Stimulated activated memory B cell treated with anti-CD40 and anti-IgM and Interleukin-4, amounts not matched to agents 10 μg/mL and 1 μg/mL and 100 μg/mL, for 72 hours (primary cell): Measurements from ENCODE around the gene TAL2.
A peak's percentile ranks its signal among the peaks of the same experiment; 100 is the strongest.
"Not testable (repeated sequence)": the region's sequence is repeated elsewhere in the genome, so short reads cannot be mapped to it uniquely, and the experiment has no call there.

Experiments
- ATAC-seq: fragments of 150-1000 bp; cut with Tn5 transposase; 2 replicates; pipeline ENCODE4 v1.10.0; 2021
- H3K27ac Mint-ChIP-seq: one replicate; pipeline ENCODE4 v1.8.0; 2022; ENCODE audit warnings: mild to moderate bottlenecking, mixed read lengths
- H3K27me3 Mint-ChIP-seq: one replicate; pipeline ENCODE4 v1.8.0; 2022; ENCODE audit warnings: mixed read lengths
- H3K36me3 Mint-ChIP-seq: one replicate; pipeline ENCODE4 v1.8.0; 2022; ENCODE audit warnings: mixed read lengths
- H3K4me1 Mint-ChIP-seq: one replicate; pipeline ENCODE4 v1.8.0; 2022; ENCODE audit warnings: mixed read lengths
- H3K4me3 Mint-ChIP-seq: one replicate; pipeline ENCODE4 v1.8.0; 2022; ENCODE audit warnings: mild to moderate bottlenecking, moderate library complexity, mixed read lengths
- H3K9me3 Mint-ChIP-seq: one replicate; pipeline ENCODE4 v1.8.0; 2022; ENCODE audit warnings: mixed read lengths

TAL2 gene

GRCh38 chr9:105693435-105694189, 31.4 kb downstream of the TAL2 start:
- H3K27ac Mint-ChIP-seq, result peak overlapping the region; percentile 65
- peak; percentile 70 for ATAC-seq
- H3K4me1 Mint-ChIP-seq, result peaks cover 42% of the 10 kb centered on the region
- H3K9me3 Mint-ChIP-seq, result no peaks in the 10 kb centered on the region
- H3K36me3 Mint-ChIP-seq, result no peaks in the 10 kb centered on the region
- peak overlapping the region; percentile 83 for H3K4me3 Mint-ChIP-seq
- peaks cover 10% of the 10 kb centered on the region for H3K27me3 Mint-ChIP-seq

GRCh38 chr9:105694190-105694847, 32.1 kb downstream of the TAL2 start, which contains the start of gene TMEM38B:
Gene TMEM38B, plus strand, starts transcription at chr9:105694541. Its CDS starts 120 bp downstream, at chr9:105694661.
- Mint-ChIP-seq H3K4me1 (peaks cover 49% of the 10 kb centered on the region), H3K4me3 (peak within 1 kb of the TSS; percentile 83), H3K27me3 (peaks cover 10% of the 10 kb centered on the region), H3K27ac (peak within 1 kb of the TSS; percentile 65), H3K36me3 (no peaks in the 10 kb centered on the region), H3K9me3 (no peaks in the 10 kb centered on the region)
- ATAC-seq, result peak; percentile 93

GRCh38 chr9:105694848-105695581, 32.8 kb downstream of the TAL2 start:
- H3K4me3 Mint-ChIP-seq, result peak overlapping the region; percentile 83
- H3K4me1 Mint-ChIP-seq, result peaks cover 55% of the 10 kb centered on the region
- peak overlapping the region; percentile 65 for H3K27ac Mint-ChIP-seq

DNA sequence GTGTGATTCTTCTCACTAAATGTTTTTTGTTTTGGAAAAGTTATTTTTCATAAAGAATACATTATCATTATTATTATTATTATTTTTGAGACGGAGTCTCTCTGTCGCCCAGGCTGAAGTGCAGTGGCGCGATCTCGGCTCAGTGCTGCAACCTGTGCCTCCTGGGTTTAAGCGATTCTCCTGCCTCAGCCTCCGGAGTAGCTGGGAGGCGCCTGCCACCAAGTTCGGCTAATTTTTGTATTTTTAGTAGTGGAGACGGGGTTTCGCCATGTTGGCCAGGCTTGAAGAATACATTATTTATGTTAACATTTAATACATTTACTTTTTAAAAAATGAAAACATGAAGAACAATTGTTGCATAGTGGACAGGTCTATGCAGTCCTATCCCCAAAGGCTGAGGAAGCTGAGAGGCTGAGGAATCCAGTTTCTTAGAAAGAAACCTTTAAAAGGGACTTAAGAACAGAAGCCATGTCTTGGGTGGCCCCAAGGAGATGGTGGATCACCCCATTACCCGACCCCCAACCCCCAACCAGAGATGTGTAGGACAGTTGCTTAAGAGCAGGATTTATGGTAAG, 34.0 kb downstream of the TAL2 start:
- Mint-ChIP-seq H3K4me3 (no peak overlapping the region), H3K4me1 (peaks cover 62% of the 10 kb centered on the region), H3K9me3 (no peaks in the 10 kb centered on the region), H3K27me3 (no peaks in the 10 kb centered on the region), H3K36me3 (no peaks in the 10 kb centered on the region), H3K27ac (no peak overlapping the region)
- no peak for ATAC-seq

More at GRCh38 chr9:105694848-105695581, 32.8 kb downstream of the TAL2 start:
- Mint-ChIP-seq H3K27me3 (peaks cover 10% of the 10 kb centered on the region), H3K36me3 (no peaks in the 10 kb centered on the region), H3K9me3 (no peaks in the 10 kb centered on the region)
- peak; percentile 85 for ATAC-seq

GRCh38 chr9:105697871-105698270, 35.6 kb downstream of the TAL2 start:
- H3K4me1 Mint-ChIP-seq, result peaks cover 67% of the 10 kb centered on the region

GRCh38 chr9:105698348-105698870, 36.2 kb downstream of the TAL2 start:
- Mint-ChIP-seq H3K9me3 (no peaks in the 10 kb centered on the region), H3K27ac (no peak overlapping the region), H3K4me3 (no peak overlapping the region), H3K4me1 (peaks cover 64% of the 10 kb centered on the region), H3K36me3 (no peaks in the 10 kb centered on the region), H3K27me3 (no peaks in the 10 kb centered on the region)
- ATAC-seq, result no peak

More at GRCh38 chr9:105697871-105698270, 35.6 kb downstream of the TAL2 start:
- H3K27ac Mint-ChIP-seq, result no peak overlapping the region
- no peaks in the 10 kb centered on the region for H3K36me3 Mint-ChIP-seq
- no peak for ATAC-seq
- H3K9me3 Mint-ChIP-seq, result no peaks in the 10 kb centered on the region
- H3K4me3 Mint-ChIP-seq, result no peak overlapping the region
- no peaks in the 10 kb centered on the region for H3K27me3 Mint-ChIP-seq

GRCh38 chr9:105700668-105701067, 38.4 kb downstream of the TAL2 start:
- no peaks in the 10 kb centered on the region for H3K27me3 Mint-ChIP-seq
- no peaks in the 10 kb centered on the region for H3K36me3 Mint-ChIP-seq
- H3K4me1 Mint-ChIP-seq, result peaks cover 51% of the 10 kb centered on the region
- no peak overlapping the region for H3K4me3 Mint-ChIP-seq
- H3K9me3 Mint-ChIP-seq, result no peaks in the 10 kb centered on the region
- no peak for ATAC-seq
- no peak overlapping the region for H3K27ac Mint-ChIP-seq

GRCh38 chr9:105701145-105701544, 38.9 kb downstream of the TAL2 start:
- no peaks in the 10 kb centered on the region for H3K27me3 Mint-ChIP-seq
- H3K4me1 Mint-ChIP-seq, result peaks cover 49% of the 10 kb centered on the region
- H3K27ac Mint-ChIP-seq, result no peak overlapping the region
- no peak for ATAC-seq
- H3K36me3 Mint-ChIP-seq, result peaks cover 3% of the 10 kb centered on the region
- no peaks in the 10 kb centered on the region for H3K9me3 Mint-ChIP-seq
- H3K4me3 Mint-ChIP-seq, result no peak overlapping the region

GRCh38 chr9:105702207-105702606, 40.0 kb downstream of the TAL2 start:
- H3K4me1 Mint-ChIP-seq, result peaks cover 41% of the 10 kb centered on the region

DNA sequence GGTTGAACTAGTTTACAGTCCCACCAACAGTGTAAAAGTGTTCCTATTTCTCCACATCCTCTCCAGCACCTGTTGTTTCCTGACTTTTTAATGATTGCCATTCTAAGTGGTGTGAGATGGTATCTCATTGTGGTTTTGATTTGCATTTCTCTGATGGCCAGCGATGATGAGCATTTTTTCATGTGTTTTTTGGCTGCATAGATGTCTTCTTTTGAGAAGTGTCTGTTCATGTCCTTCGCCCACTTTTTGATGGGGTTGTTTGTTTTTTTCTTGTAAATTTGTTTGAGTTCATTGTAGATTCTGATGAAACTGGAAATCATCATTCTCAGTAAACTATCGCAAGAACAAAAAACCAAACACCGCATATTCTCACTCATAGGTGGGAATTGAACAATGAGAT, 41.4 kb downstream of the TAL2 start:
- not testable (repeated sequence) for ATAC-seq, H3K36me3 Mint-ChIP-seq, H3K27ac Mint-ChIP-seq, H3K27me3 Mint-ChIP-seq, H3K4me3 Mint-ChIP-seq, H3K9me3 Mint-ChIP-seq
- peaks cover 36% of the 10 kb centered on the region for H3K4me1 Mint-ChIP-seq

More at GRCh38 chr9:105702207-105702606, 40.0 kb downstream of the TAL2 start:
- Mint-ChIP-seq H3K4me3 (no peak overlapping the region), H3K27me3 (no peaks in the 10 kb centered on the region), H3K9me3 (no peaks in the 10 kb centered on the region), H3K36me3 (peaks cover 6% of the 10 kb centered on the region), H3K27ac (no peak overlapping the region)
- ATAC-seq, result no peak

- peaks cover 28% of the 10 kb centered on the region for H3K36me3 Mint-ChIP-seq
- no peak overlapping the region for H3K27ac Mint-ChIP-seq
- no peak overlapping the region for H3K4me3 Mint-ChIP-seq
- H3K9me3 Mint-ChIP-seq, result no peaks in the 10 kb centered on the region
- no peak for ATAC-seq
- H3K4me1 Mint-ChIP-seq, result peaks cover 13% of the 10 kb centered on the region
- H3K27me3 Mint-ChIP-seq, result no peaks in the 10 kb centered on the region
Observed at GRCh38 chr9:105706156-105706555, 43.9 kb downstream of the TAL2 start.

DNA sequence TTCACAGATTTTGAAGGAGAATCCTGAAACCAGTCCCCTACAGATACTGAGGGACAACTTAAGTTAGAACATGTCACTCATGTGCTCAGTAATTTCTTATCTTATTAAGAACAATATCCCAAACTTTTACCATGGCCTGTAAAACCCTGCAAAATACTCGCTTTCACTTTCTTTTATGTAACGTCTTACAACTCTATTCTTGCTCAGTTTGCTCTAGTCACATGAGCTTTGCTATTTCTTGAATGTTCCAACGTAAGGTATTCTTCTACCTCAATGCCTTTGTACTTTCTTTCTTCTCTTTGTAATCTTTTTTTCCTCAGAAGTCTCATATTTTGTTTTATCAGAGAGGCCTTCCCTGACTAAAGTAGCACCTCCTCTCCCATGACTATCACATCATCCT, 46.1 kb downstream of the TAL2 start:
- Mint-ChIP-seq H3K4me3 (peak overlapping the region; percentile 27), H3K4me1 (peaks cover 7% of the 10 kb centered on the region), H3K36me3 (peaks cover 28% of the 10 kb centered on the region), H3K27ac (peak overlapping the region; percentile 48), H3K9me3 (no peaks in the 10 kb centered on the region), H3K27me3 (no peaks in the 10 kb centered on the region)
- no peak for ATAC-seq

DNA sequence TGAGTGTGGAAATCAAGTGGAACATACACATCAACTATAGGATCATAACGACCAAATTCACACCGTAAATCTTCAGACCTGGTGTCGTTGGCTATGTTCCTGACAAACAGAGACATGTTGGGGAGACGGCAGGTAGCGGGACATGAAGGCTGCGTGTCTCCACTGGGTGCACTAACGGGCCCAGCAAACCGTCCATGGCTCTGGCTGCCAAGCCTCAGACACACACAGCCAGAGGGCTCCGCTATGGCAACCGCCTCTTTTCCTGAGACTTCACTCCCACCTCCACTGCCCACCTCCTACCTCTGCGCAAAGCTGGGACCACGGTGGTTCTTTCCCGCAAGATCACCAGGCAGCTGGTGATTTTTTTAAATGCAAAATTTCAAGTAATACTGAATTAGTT, 48.4 kb downstream of the TAL2 start:
- no peak overlapping the region for H3K27ac Mint-ChIP-seq
- H3K4me1 Mint-ChIP-seq, result peaks cover 7% of the 10 kb centered on the region
- peaks cover 39% of the 10 kb centered on the region for H3K36me3 Mint-ChIP-seq
- H3K9me3 Mint-ChIP-seq, result no peaks in the 10 kb centered on the region
- no peak for ATAC-seq
- H3K4me3 Mint-ChIP-seq, result no peak overlapping the region
- H3K27me3 Mint-ChIP-seq, result no peaks in the 10 kb centered on the region

DNA sequence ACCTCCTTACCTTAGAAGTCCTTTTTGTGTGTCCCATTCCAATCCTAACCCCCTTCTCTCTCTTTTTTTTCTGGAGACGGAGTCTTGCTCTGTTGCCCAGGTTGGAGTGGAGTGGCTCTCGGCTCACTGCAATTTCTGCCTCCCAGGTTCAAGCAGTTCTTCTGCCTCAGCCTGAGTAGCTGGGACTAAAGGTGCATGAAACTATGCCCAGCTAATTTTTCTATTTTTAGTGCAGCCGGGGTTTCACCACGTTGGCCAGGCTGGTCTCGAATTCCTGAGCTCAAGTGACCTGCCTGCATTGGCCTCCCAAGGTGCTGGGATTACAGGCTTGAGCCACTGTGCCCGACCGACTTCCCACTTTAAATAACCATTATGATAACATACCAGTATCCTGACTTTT, 49.6 kb downstream of the TAL2 start:
- H3K4me3 Mint-ChIP-seq, result no peak overlapping the region
- ATAC-seq, result no peak
- peaks cover 7% of the 10 kb centered on the region for H3K4me1 Mint-ChIP-seq
- no peaks in the 10 kb centered on the region for H3K27me3 Mint-ChIP-seq
- no peak overlapping the region for H3K27ac Mint-ChIP-seq
- H3K9me3 Mint-ChIP-seq, result no peaks in the 10 kb centered on the region
- peaks cover 34% of the 10 kb centered on the region for H3K36me3 Mint-ChIP-seq

DNA sequence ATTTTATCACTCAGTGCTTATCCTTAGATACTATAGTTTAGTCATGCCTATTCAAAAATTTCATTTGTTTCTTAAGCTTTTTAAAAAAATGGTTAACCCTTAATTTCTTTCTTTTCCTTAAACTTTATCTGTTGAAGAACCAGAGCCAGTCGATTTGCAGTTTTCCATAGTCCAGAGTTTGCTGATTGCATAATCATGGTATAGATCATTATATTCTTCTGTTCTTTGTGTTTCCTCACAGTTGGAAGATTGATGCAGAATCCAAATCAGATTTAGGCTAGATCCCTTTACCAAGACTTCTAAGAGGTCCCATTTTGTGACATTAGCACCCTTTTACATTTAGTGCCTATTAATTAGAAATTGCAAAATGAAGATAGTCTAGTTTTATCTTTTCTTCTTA, 50.0 kb downstream of the TAL2 start:
- Mint-ChIP-seq H3K27me3 (no peaks in the 10 kb centered on the region), H3K4me3 (no peak overlapping the region), H3K27ac (no peak overlapping the region), H3K36me3 (peaks cover 34% of the 10 kb centered on the region), H3K4me1 (peaks cover 7% of the 10 kb centered on the region), H3K9me3 (no peaks in the 10 kb centered on the region)
- ATAC-seq, result no peak
